CD4-positive, alpha-beta memory T cell (primary cell): ENCODE data around the gene CLEC18B. TPM values are rescaled to one million over a fixed set of nuclear protein-coding genes. Genes with fewer than 3 reads are reported as not detected.
A peak's percentile ranks its signal among the peaks of the same experiment; 100 is the strongest.

Experiments
- CTCF ChIA-PET: fragments of 350-600 bp; sonication (Branson Sonifier 250); formaldehyde crosslinking; loops from one replicate; lab custom pipeline; 2021; ENCODE audit warnings: inconsistent platforms; ENCODE audit not compliant: partially characterized antibody; lab: Charles Lee
- POLR2A ChIA-PET: fragments of 350-600 bp; sonication (Branson Sonifier 250); formaldehyde crosslinking; loops from one replicate; lab custom pipeline; 2021; ENCODE audit not compliant: partially characterized antibody; lab: Charles Lee
- DNase-seq, 5 donors: peaks; one replicate each; pipeline versions ENCODE4 v3.0.0 to v3.0.0-alpha.2; 2020 to 2022; ENCODE audit warnings: mixed read lengths in 1 of 5
- H3K27ac ChIP-seq: one replicate; pipeline ENCODE4 v1.7.0; 2013; ENCODE audit warnings: low read depth, low read length
- H3K27me3 ChIP-seq: 2 replicates; pipeline ENCODE4 v1.7.0; 2013; ENCODE audit warnings: mild to moderate bottlenecking, low read length, moderate library complexity; ENCODE audit not compliant: insufficient read depth
- H3K36me3 ChIP-seq: 2 replicates; pipeline ENCODE4 v1.7.0; 2013; ENCODE audit warnings: mild to moderate bottlenecking, low read length, moderate library complexity; ENCODE audit not compliant: insufficient read depth
- H3K4me1 ChIP-seq: 2 replicates; pipeline ENCODE4 v1.7.0; 2013; ENCODE audit warnings: mild to moderate bottlenecking, low read length, moderate library complexity; ENCODE audit not compliant: insufficient read depth
- H3K4me3 ChIP-seq, 2 donors: one replicate each; pipeline ENCODE4 v1.7.0; 2013; ENCODE audit warnings: low read length in 2 of 2, mild to moderate bottlenecking in 1 of 2
- H3K9me3 ChIP-seq, 2 donors: one replicate each; pipeline ENCODE4 v1.7.0; 2013; ENCODE audit warnings: low read length in 2 of 2, control low read depth in 1 of 2; ENCODE audit not compliant: control insufficient read depth in 1 of 2
- H3K27ac Mint-ChIP-seq, 7 donors: one replicate each; pipeline ENCODE4 v1.8.0; 2020 to 2021; ENCODE audit warnings: mixed read lengths in 7 of 7, mild to moderate bottlenecking in 6 of 7, inconsistent platforms in 3 of 7, moderate library complexity in 3 of 7
- H3K27me3 Mint-ChIP-seq, 2 donors: one replicate each; pipeline ENCODE4 v1.8.0; 2020 to 2021; ENCODE audit warnings: mixed read lengths in 2 of 2
- H3K36me3 Mint-ChIP-seq, 2 donors: one replicate each; pipeline ENCODE4 v1.8.0; 2020 to 2021; ENCODE audit warnings: mixed read lengths in 2 of 2, inconsistent platforms in 1 of 2, mild to moderate bottlenecking in 1 of 2
- H3K4me1 Mint-ChIP-seq, 4 donors: one replicate each; pipeline ENCODE4 v1.8.0; 2020 to 2021; ENCODE audit warnings: mixed read lengths in 4 of 4, mild to moderate bottlenecking in 1 of 4
- H3K4me3 Mint-ChIP-seq, 8 donors: one replicate each; pipeline ENCODE4 v1.8.0; 2020 to 2021; ENCODE audit warnings: mixed read lengths in 8 of 8, mild to moderate bottlenecking in 7 of 8, moderate library complexity in 6 of 8, inconsistent platforms in 3 of 8
- H3K9me3 Mint-ChIP-seq, 8 donors: one replicate each; pipeline ENCODE4 v1.8.0; 2020 to 2021; ENCODE audit warnings: mixed read lengths in 8 of 8, mild to moderate bottlenecking in 5 of 8, inconsistent platforms in 3 of 8, moderate library complexity in 1 of 8
- intact Hi-C: fragments of 100-400 bp; cut with micrococcal nuclease; formaldehyde crosslinking; loops from one replicate; pipeline ENCODE4 v1.15.1; 2023
- polyA plus RNA-seq, 2 donors: library from polyadenylated mRNA; unstranded; fragments of 300-500 nt; fragmentation: Illumina TruSeq; gene quantifications; one replicate each; pipeline ENCODE4 v1.2.3, GENCODE V29; 2021
- total RNA-seq, 2 experiments: library from RNA; stranded (reverse); gene quantifications; one replicate each; pipeline ENCODE4 v1.2.3, GENCODE V29; 2021

Gene CLEC18B
- total and polyA plus RNA-seq, 4 experiments from 2014 or later, result 1.3 to 3.1 TPM; not detected in 2

- Mint-ChIP-seq H3K27ac (peak overlapping the region in 2 of 7 donors; percentile 66 to 72), H3K36me3 (peaks cover 67 to 83% of the 10 kb centered on the region in 2 donors), H3K9me3 (no peaks in the 10 kb centered on the region), H3K4me1 (peaks cover 17 to 27% (median 19%) of the 10 kb centered on the region in 4 donors), H3K27me3 (no peaks in the 10 kb centered on the region), H3K4me3 (no peak overlapping the region)
- intact Hi-C loops, result no loop called here
- DNase-seq, result no peak
- Histone ChIP-seq H3K9me3 (no peaks in the 10 kb centered on the region), H3K4me1 (peaks cover 20% of the 10 kb centered on the region), H3K36me3 (peaks cover 73% of the 10 kb centered on the region), H3K4me3 (no peak overlapping the region), H3K27me3 (no peaks in the 10 kb centered on the region), H3K27ac (no peak overlapping the region)
- ChIA-PET CTCF (no interaction called here), POLR2A (no interaction called here)
These were observed 42.6 kb upstream of the CLEC18B start for GRCh38 chr16:74463888-74464287.

DNA sequence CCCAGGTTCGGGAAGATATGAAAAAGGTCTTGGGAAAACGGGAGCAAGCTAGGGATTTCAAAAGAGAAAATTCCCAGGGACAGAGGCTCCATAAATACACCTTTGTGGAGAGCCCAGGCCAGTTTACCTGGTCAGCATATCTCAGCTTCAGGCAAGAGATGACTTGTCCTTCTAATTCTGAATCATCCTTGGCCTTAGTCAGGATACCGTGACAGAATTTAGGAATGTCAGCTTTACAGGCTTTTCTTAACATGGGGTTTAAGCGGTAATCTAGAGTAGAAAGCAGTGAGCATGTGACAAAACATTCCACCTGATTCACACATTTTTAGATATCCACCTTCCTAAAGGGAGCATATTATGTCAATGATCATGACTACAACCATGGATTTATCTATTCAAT, 41.1 kb upstream of the CLEC18B start:
- peak overlapping the region in 3 of 7 donors; percentile 8 to 57 (median 41) for H3K27ac Mint-ChIP-seq
- ChIA-PET CTCF (no interaction called here), POLR2A (no interaction called here)
- no peaks in the 10 kb centered on the region for H3K9me3 ChIP-seq
- no peaks in the 10 kb centered on the region for H3K27me3 ChIP-seq
- H3K4me1 Mint-ChIP-seq, result peaks cover 12 to 14% (median 13%) of the 10 kb centered on the region in 4 donors
- DNase-seq, result no peak
- H3K4me3 Mint-ChIP-seq, result no peak overlapping the region
- H3K36me3 Mint-ChIP-seq, result peaks cover 68 to 82% of the 10 kb centered on the region in 2 donors
- peaks cover 13% of the 10 kb centered on the region for H3K4me1 ChIP-seq
- intact Hi-C loops, result no loop called here
- H3K9me3 Mint-ChIP-seq, result no peaks in the 10 kb centered on the region
- H3K36me3 ChIP-seq, result peaks cover 73% of the 10 kb centered on the region
- H3K4me3 ChIP-seq, result no peak overlapping the region
- H3K27ac ChIP-seq, result no peak overlapping the region
- H3K27me3 Mint-ChIP-seq, result no peaks in the 10 kb centered on the region

GRCh38 chr16:74461826-74462225, 40.5 kb upstream of the CLEC18B start:
- H3K27me3 ChIP-seq, result no peaks in the 10 kb centered on the region
- intact Hi-C loops, result no loop called here
- DNase-seq, result no peak
- H3K27me3 Mint-ChIP-seq, result no peaks in the 10 kb centered on the region
- no peaks in the 10 kb centered on the region for H3K9me3 ChIP-seq
- CTCF ChIA-PET, result interaction anchor here (1.3 kb wide), 1 partner anchor 161 kb away, joined by 6 read pairs; no protein-coding TSS in a partner anchor
- H3K36me3 ChIP-seq, result peaks cover 69% of the 10 kb centered on the region
- H3K4me3 Mint-ChIP-seq, result no peak overlapping the region
- H3K4me1 ChIP-seq, result peaks cover 8% of the 10 kb centered on the region
- no peak overlapping the region for H3K27ac ChIP-seq
- peaks cover 6 to 8% (median 8%) of the 10 kb centered on the region in 4 donors for H3K4me1 Mint-ChIP-seq
- no peaks in the 10 kb centered on the region for H3K9me3 Mint-ChIP-seq
- H3K4me3 ChIP-seq, result no peak overlapping the region
- POLR2A ChIA-PET, result no interaction called here
- peaks cover 64 to 81% of the 10 kb centered on the region in 2 donors for H3K36me3 Mint-ChIP-seq
- H3K27ac Mint-ChIP-seq, result peak overlapping the region in 1 of 7 donors; percentile 8

GRCh38 chr16:74460542-74460941, 39.3 kb upstream of the CLEC18B start:
- no peak overlapping the region for H3K4me3 ChIP-seq
- POLR2A ChIA-PET, result no interaction called here
- Mint-ChIP-seq H3K9me3 (no peaks in the 10 kb centered on the region), H3K4me1 (peaks cover 0 to 1% (median 0%) of the 10 kb centered on the region in 4 donors), H3K36me3 (peaks cover 65 to 81% of the 10 kb centered on the region in 2 donors), H3K27ac (no peak overlapping the region), H3K27me3 (no peaks in the 10 kb centered on the region), H3K4me3 (no peak overlapping the region)
- intact Hi-C loops, result no loop called here
- H3K36me3 ChIP-seq, result peaks cover 69% of the 10 kb centered on the region
- DNase-seq, result no peak
- no peaks in the 10 kb centered on the region for H3K4me1 ChIP-seq
- H3K9me3 ChIP-seq, result no peaks in the 10 kb centered on the region
- H3K27ac ChIP-seq, result no peak overlapping the region
- H3K27me3 ChIP-seq, result no peaks in the 10 kb centered on the region
- CTCF ChIA-PET, result interaction anchor here (1.0 to 1.3 kb wide), 2 partner anchors 162 to 164 kb away, joined by 3 to 6 read pairs; no protein-coding TSS in a partner anchor

- H3K4me3 ChIP-seq, result no peak overlapping the region
- H3K27ac Mint-ChIP-seq, result peak overlapping the region in 1 of 7 donors; percentile 32
- H3K27ac ChIP-seq, result no peak overlapping the region
- peaks cover 64 to 76% of the 10 kb centered on the region in 2 donors for H3K36me3 Mint-ChIP-seq
- H3K27me3 Mint-ChIP-seq, result no peaks in the 10 kb centered on the region
- intact Hi-C loops, result no loop called here
- H3K36me3 ChIP-seq, result peaks cover 61% of the 10 kb centered on the region
- ChIA-PET CTCF (no interaction called here), POLR2A (no interaction called here)
- H3K9me3 Mint-ChIP-seq, result peaks cover 0 to 1% (median 0%) of the 10 kb centered on the region in 8 donors
- no peaks in the 10 kb centered on the region for H3K4me1 Mint-ChIP-seq
- no peaks in the 10 kb centered on the region for H3K4me1 ChIP-seq
- no peaks in the 10 kb centered on the region for H3K27me3 ChIP-seq
- DNase-seq, result no peak
- H3K4me3 Mint-ChIP-seq, result no peak overlapping the region
- no peaks in the 10 kb centered on the region for H3K9me3 ChIP-seq
These were observed 35.0 kb upstream of the CLEC18B start for GRCh38 chr16:74456290-74456625.

DNA sequence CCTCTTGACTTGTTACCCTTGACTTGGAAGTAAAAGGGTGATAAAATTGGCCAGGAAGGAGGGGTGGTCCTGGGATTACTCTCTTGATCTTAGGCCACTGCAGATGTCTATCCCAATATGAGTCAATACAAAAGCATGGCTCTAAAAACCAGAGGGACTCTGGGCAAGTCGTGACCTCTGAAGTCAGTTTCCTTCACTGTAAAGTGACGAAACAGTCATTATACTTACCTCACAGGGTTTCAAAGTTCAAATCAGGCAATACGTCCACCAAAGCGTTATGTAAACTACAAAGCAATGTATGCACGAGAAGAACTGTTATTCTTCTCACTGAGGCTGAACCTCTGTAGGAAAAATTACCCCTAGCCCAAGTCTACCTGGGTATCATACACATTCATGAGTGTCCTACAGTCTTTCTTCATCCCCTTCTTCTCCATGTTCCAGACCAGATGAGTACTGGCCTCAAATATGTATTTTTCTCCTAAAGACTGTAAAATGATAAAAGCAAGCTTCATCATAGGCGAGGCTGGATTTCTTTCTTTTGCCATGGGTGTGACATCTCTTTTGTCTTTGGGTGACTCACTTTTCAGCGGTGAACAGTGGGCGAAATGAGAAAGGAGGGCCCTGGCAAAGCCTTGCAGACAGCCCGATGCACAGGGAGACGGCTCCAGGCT, 34.5 kb upstream of the CLEC18B start:
- Mint-ChIP-seq H3K9me3 (peaks cover 0 to 1% (median 0%) of the 10 kb centered on the region in 8 donors), H3K36me3 (peaks cover 66 to 80% of the 10 kb centered on the region in 2 donors), H3K4me1 (no peaks in the 10 kb centered on the region), H3K4me3 (no peak overlapping the region), H3K27ac (peak overlapping the region in 2 of 7 donors; percentile 22 to 23), H3K27me3 (no peaks in the 10 kb centered on the region)
- ChIA-PET POLR2A (no interaction called here), CTCF (no interaction called here)
- no peak overlapping the region for H3K4me3 ChIP-seq
- H3K27me3 ChIP-seq, result no peaks in the 10 kb centered on the region
- no peak overlapping the region for H3K27ac ChIP-seq
- peaks cover 57% of the 10 kb centered on the region for H3K36me3 ChIP-seq
- no peaks in the 10 kb centered on the region for H3K4me1 ChIP-seq
- no peak for DNase-seq
- intact Hi-C loops, result no loop called here
- no peaks in the 10 kb centered on the region for H3K9me3 ChIP-seq

- peak overlapping the region in 2 of 7 donors; percentile 23 to 56 for H3K27ac Mint-ChIP-seq
- CTCF ChIA-PET, result no interaction called here
- intact Hi-C loops, result no loop called here
- POLR2A ChIA-PET, result no interaction called here
- Histone ChIP-seq H3K9me3 (no peaks in the 10 kb centered on the region), H3K36me3 (peaks cover 52% of the 10 kb centered on the region), H3K27ac (no peak overlapping the region), H3K4me3 (no peak overlapping the region), H3K4me1 (no peaks in the 10 kb centered on the region), H3K27me3 (no peaks in the 10 kb centered on the region)
- peak overlapping the region in 1 of 8 donors; percentile 57 for H3K4me3 Mint-ChIP-seq
- H3K9me3 Mint-ChIP-seq, result peaks cover 0 to 1% (median 0%) of the 10 kb centered on the region in 8 donors
- H3K4me1 Mint-ChIP-seq, result no peaks in the 10 kb centered on the region
- no peak for DNase-seq
- H3K36me3 Mint-ChIP-seq, result peaks cover 63 to 76% of the 10 kb centered on the region in 2 donors
- no peaks in the 10 kb centered on the region for H3K27me3 Mint-ChIP-seq
These were observed 33.9 kb upstream of the CLEC18B start for GRCh38 chr16:74455213-74455612.
